CD4-positive, alpha-beta memory T cell (primary cell): ENCODE data around the gene TSPAN31. TPM values are rescaled to one million over a fixed set of nuclear protein-coding genes. Genes with fewer than 3 reads are reported as not detected.
A peak's percentile ranks its signal among the peaks of the same experiment; 100 is the strongest.
"Not testable (repeated sequence)": the region's sequence is repeated elsewhere in the genome, so short reads cannot be mapped to it uniquely, and the experiment has no call there.

ENCODE experiments used
- CTCF ChIA-PET: fragments of 350-600 bp; sonication (Branson Sonifier 250); formaldehyde crosslinking; loops from one replicate; lab custom pipeline; 2021; ENCODE audit warnings: inconsistent platforms; ENCODE audit not compliant: partially characterized antibody; lab: Charles Lee
- POLR2A ChIA-PET: fragments of 350-600 bp; sonication (Branson Sonifier 250); formaldehyde crosslinking; loops from one replicate; lab custom pipeline; 2021; ENCODE audit not compliant: partially characterized antibody; lab: Charles Lee
- DNase-seq, 5 donors: peaks; one replicate each; pipeline versions ENCODE4 v3.0.0 to v3.0.0-alpha.2; 2020 to 2022; ENCODE audit warnings: mixed read lengths in 1 of 5
- H3K27ac ChIP-seq: one replicate; pipeline ENCODE4 v1.7.0; 2013; ENCODE audit warnings: low read depth, low read length
- H3K27me3 ChIP-seq: 2 replicates; pipeline ENCODE4 v1.7.0; 2013; ENCODE audit warnings: mild to moderate bottlenecking, low read length, moderate library complexity; ENCODE audit not compliant: insufficient read depth
- H3K36me3 ChIP-seq: 2 replicates; pipeline ENCODE4 v1.7.0; 2013; ENCODE audit warnings: mild to moderate bottlenecking, low read length, moderate library complexity; ENCODE audit not compliant: insufficient read depth
- H3K4me1 ChIP-seq: 2 replicates; pipeline ENCODE4 v1.7.0; 2013; ENCODE audit warnings: mild to moderate bottlenecking, low read length, moderate library complexity; ENCODE audit not compliant: insufficient read depth
- H3K4me3 ChIP-seq, 2 donors: one replicate each; pipeline ENCODE4 v1.7.0; 2013; ENCODE audit warnings: low read length in 2 of 2, mild to moderate bottlenecking in 1 of 2
- H3K9me3 ChIP-seq, 2 donors: one replicate each; pipeline ENCODE4 v1.7.0; 2013; ENCODE audit warnings: low read length in 2 of 2, control low read depth in 1 of 2; ENCODE audit not compliant: control insufficient read depth in 1 of 2
- H3K27ac Mint-ChIP-seq, 7 donors: one replicate each; pipeline ENCODE4 v1.8.0; 2020 to 2021; ENCODE audit warnings: mixed read lengths in 7 of 7, mild to moderate bottlenecking in 6 of 7, inconsistent platforms in 3 of 7, moderate library complexity in 3 of 7
- H3K27me3 Mint-ChIP-seq, 2 donors: one replicate each; pipeline ENCODE4 v1.8.0; 2020 to 2021; ENCODE audit warnings: mixed read lengths in 2 of 2
- H3K36me3 Mint-ChIP-seq, 2 donors: one replicate each; pipeline ENCODE4 v1.8.0; 2020 to 2021; ENCODE audit warnings: mixed read lengths in 2 of 2, inconsistent platforms in 1 of 2, mild to moderate bottlenecking in 1 of 2
- H3K4me1 Mint-ChIP-seq, 4 donors: one replicate each; pipeline ENCODE4 v1.8.0; 2020 to 2021; ENCODE audit warnings: mixed read lengths in 4 of 4, mild to moderate bottlenecking in 1 of 4
- H3K4me3 Mint-ChIP-seq, 8 donors: one replicate each; pipeline ENCODE4 v1.8.0; 2020 to 2021; ENCODE audit warnings: mixed read lengths in 8 of 8, mild to moderate bottlenecking in 7 of 8, moderate library complexity in 6 of 8, inconsistent platforms in 3 of 8
- H3K9me3 Mint-ChIP-seq, 8 donors: one replicate each; pipeline ENCODE4 v1.8.0; 2020 to 2021; ENCODE audit warnings: mixed read lengths in 8 of 8, mild to moderate bottlenecking in 5 of 8, inconsistent platforms in 3 of 8, moderate library complexity in 1 of 8
- intact Hi-C: fragments of 100-400 bp; cut with micrococcal nuclease; formaldehyde crosslinking; loops from one replicate; pipeline ENCODE4 v1.15.1; 2023
- polyA plus RNA-seq, 2 donors: library from polyadenylated mRNA; unstranded; fragments of 300-500 nt; fragmentation: Illumina TruSeq; gene quantifications; one replicate each; pipeline ENCODE4 v1.2.3, GENCODE V29; 2021
- total RNA-seq, 2 experiments: library from RNA; stranded (reverse); gene quantifications; one replicate each; pipeline ENCODE4 v1.2.3, GENCODE V29; 2021

Gene TSPAN31
- total and polyA plus RNA-seq, 4 experiments from 2014 or later = 27.5 to 76.2 (median 34.0) TPM

GRCh38 chr12:57717846-57718640 lies 26.8 kb upstream of the TSPAN31 start:
- peaks cover 2 to 15% (median 8%) of the 10 kb centered on the region in 4 donors for H3K4me1 Mint-ChIP-seq
- H3K4me3 Mint-ChIP-seq = no peak overlapping the region
- H3K27me3 Mint-ChIP-seq = no peaks in the 10 kb centered on the region
- POLR2A ChIA-PET = no interaction called here
- Histone ChIP-seq H3K9me3 (no peaks in the 10 kb centered on the region), H3K36me3 (peaks cover 58% of the 10 kb centered on the region), H3K27me3 (no peaks in the 10 kb centered on the region), H3K4me3 (no peak overlapping the region), H3K4me1 (peaks cover under 1% of the 10 kb centered on the region), H3K27ac (no peak overlapping the region)
- DNase-seq = no peak
- peak overlapping the region in 3 of 7 donors; percentile 0 to 26 (median 20) for H3K27ac Mint-ChIP-seq
- H3K9me3 Mint-ChIP-seq = peaks cover 0 to 2% (median 0%) of the 10 kb centered on the region in 8 donors
- intact Hi-C loops = no loop called here
- H3K36me3 Mint-ChIP-seq = peaks cover 17 to 49% of the 10 kb centered on the region in 2 donors
- CTCF ChIA-PET = interaction anchor here (1.3 kb wide), 1 partner anchor 24 kb away, joined by 3 read pairs; no protein-coding TSS in a partner anchor

GRCh38 chr12:57718641-57719528 lies 26.0 kb upstream of the TSPAN31 start:
- no peak overlapping the region for H3K4me3 ChIP-seq
- H3K4me1 Mint-ChIP-seq = peaks cover 6 to 18% (median 13%) of the 10 kb centered on the region in 4 donors
- no peak overlapping the region for H3K4me3 Mint-ChIP-seq
- peaks cover 17 to 49% of the 10 kb centered on the region in 2 donors for H3K36me3 Mint-ChIP-seq
- no peaks in the 10 kb centered on the region for H3K27me3 Mint-ChIP-seq
- H3K4me1 ChIP-seq = no peaks in the 10 kb centered on the region
- peaks cover 58% of the 10 kb centered on the region for H3K36me3 ChIP-seq
- peak overlapping the region in 4 of 7 donors; percentile 23 to 66 (median 36) for H3K27ac Mint-ChIP-seq
- H3K27me3 ChIP-seq = no peaks in the 10 kb centered on the region
- no peak overlapping the region for H3K27ac ChIP-seq
- CTCF ChIA-PET = interaction anchor here (1.3 to 2.0 kb wide), 2 partner anchors 23 kb away, joined by 3 to 6 read pairs; no protein-coding TSS in a partner anchor
- H3K9me3 ChIP-seq = no peaks in the 10 kb centered on the region
- no peak for DNase-seq
- peaks cover 0 to 2% (median 0%) of the 10 kb centered on the region in 8 donors for H3K9me3 Mint-ChIP-seq
- POLR2A ChIA-PET = interaction anchor here (0.6 to 1.6 kb wide), 4 partner anchors 14 to 214 kb away, joined by 3 to 5 read pairs (median 4); partner anchors contain the start of genes CDK4 and TSPAN31
- intact Hi-C loops = no loop called here

GRCh38 chr12:57719777-57720605 lies 24.8 kb upstream of the TSPAN31 start:
- Histone ChIP-seq H3K4me1 (no peaks in the 10 kb centered on the region), H3K9me3 (no peaks in the 10 kb centered on the region), H3K27ac (no peak overlapping the region), H3K36me3 (peaks cover 58% of the 10 kb centered on the region), H3K4me3 (no peak overlapping the region), H3K27me3 (no peaks in the 10 kb centered on the region)
- intact Hi-C loops = no loop called here
- CTCF ChIA-PET = interaction anchor here (1.2 to 2.0 kb wide), 2 partner anchors 21 to 135 kb away, joined by 3 to 6 read pairs; no protein-coding TSS in a partner anchor
- H3K4me3 Mint-ChIP-seq = no peak overlapping the region
- H3K27me3 Mint-ChIP-seq = no peaks in the 10 kb centered on the region
- POLR2A ChIA-PET = interaction anchor here (0.6 to 1.6 kb wide), 5 partner anchors 13 to 32 kb away, joined by 3 to 12 read pairs (median 5); partner anchors contain the start of genes CDK4 and TSPAN31
- peaks cover 19 to 52% of the 10 kb centered on the region in 2 donors for H3K36me3 Mint-ChIP-seq
- DNase-seq = no peak
- peaks cover 11 to 29% (median 18%) of the 10 kb centered on the region in 4 donors for H3K4me1 Mint-ChIP-seq
- H3K27ac Mint-ChIP-seq = peak overlapping the region in 3 of 7 donors; percentile 46 to 70 (median 47)
- H3K9me3 Mint-ChIP-seq = peaks cover 0 to 2% (median 0%) of the 10 kb centered on the region in 8 donors

GRCh38 chr12:57720606-57721595 lies 23.9 kb upstream of the TSPAN31 start:
- intact Hi-C loops = no loop called here
- no peaks in the 10 kb centered on the region for H3K27me3 ChIP-seq
- Mint-ChIP-seq H3K27me3 (no peaks in the 10 kb centered on the region), H3K4me3 (no peak overlapping the region), H3K9me3 (peaks cover 0 to 2% (median 0%) of the 10 kb centered on the region in 8 donors), H3K27ac (peak overlapping the region in 3 of 7 donors; percentile 13 to 70 (median 49)), H3K36me3 (peaks cover 20 to 48% of the 10 kb centered on the region in 2 donors), H3K4me1 (peaks cover 12 to 32% (median 20%) of the 10 kb centered on the region in 4 donors)
- peaks cover 53% of the 10 kb centered on the region for H3K36me3 ChIP-seq
- no peaks in the 10 kb centered on the region for H3K4me1 ChIP-seq
- ChIA-PET CTCF (interaction anchor here (1.2 to 2.0 kb wide), 2 partner anchors 21 to 136 kb away, joined by 3 to 6 read pairs; no protein-coding TSS in a partner anchor), POLR2A (interaction anchor here (1.0 to 4.4 kb wide), 5 partner anchors 11 to 23 kb away, joined by 3 to 32 read pairs (median 5); partner anchors contain the start of gene TSPAN31)
- no peaks in the 10 kb centered on the region for H3K9me3 ChIP-seq
- no peak overlapping the region for H3K4me3 ChIP-seq
- DNase-seq = no peak
- H3K27ac ChIP-seq = no peak overlapping the region

- intact Hi-C loops, DNase-seq, H3K27me3 Mint-ChIP-seq, H3K9me3 Mint-ChIP-seq, H3K4me1 ChIP-seq, H3K27me3 ChIP-seq, H3K9me3 ChIP-seq, H3K4me3 ChIP-seq, H3K4me3 Mint-ChIP-seq, H3K27ac ChIP-seq: not testable (repeated sequence)
- POLR2A ChIA-PET = interaction anchor here (1.0 to 4.4 kb wide), 6 partner anchors 10 to 23 kb away, joined by 3 to 32 read pairs (median 5); partner anchors contain the start of gene TSPAN31
- CTCF ChIA-PET = interaction anchor here (1.2 to 3.2 kb wide), 2 partner anchors 20 to 35 kb away, joined by 3 to 10 read pairs; no protein-coding TSS in a partner anchor
- Mint-ChIP-seq H3K27ac (peak overlapping the region in 4 of 7 donors; percentile 29 to 72 (median 42)), H3K36me3 (peaks cover 24 to 47% of the 10 kb centered on the region in 2 donors), H3K4me1 (peaks cover 14 to 32% (median 21%) of the 10 kb centered on the region in 4 donors)
- peaks cover 48% of the 10 kb centered on the region for H3K36me3 ChIP-seq
These were observed 22.8 kb upstream of the TSPAN31 start for GRCh38 chr12:57721846-57722608.
